ENCODE results near the gene AZU1.

DNA sequence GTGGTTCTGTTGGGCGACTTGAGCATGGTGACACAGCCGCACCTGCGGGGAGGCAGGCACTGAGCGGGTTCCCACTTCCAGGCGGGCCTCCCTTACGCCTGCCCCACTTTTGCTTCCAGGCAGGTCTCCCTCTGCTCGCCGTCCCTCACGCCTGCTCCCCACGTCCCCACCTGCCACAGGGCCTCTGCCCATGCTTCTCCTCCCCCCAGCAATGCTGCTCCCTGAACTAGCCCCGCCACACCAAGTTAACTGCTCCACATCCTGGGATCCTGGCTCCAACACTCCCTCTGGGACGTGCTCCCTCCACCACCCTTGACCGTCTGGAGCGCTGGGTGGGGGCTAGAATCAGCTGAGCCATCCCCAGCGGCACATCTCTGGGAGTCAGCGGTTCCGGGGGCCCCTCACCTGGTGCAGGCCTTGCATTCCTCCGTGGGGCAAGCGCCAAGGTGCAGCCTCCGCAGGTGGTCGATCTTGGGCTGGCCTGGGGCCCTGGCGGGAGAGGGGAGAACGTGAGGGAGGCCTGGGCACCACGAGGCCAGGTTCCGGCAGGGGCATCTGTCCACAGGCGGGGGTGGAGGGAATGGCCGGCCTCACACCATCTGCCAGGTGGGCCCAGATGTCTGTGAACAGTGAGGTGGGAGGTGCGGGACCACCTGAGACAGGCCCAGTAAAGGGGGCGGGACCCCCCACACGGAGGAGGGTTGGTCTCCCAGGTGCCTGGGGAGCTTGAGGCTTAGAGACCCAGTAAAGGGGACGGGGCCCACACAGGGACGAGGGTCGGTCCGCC is 41.0 kb downstream of the AZU1 start:
- TF ChIP-seq, protein P1, sequence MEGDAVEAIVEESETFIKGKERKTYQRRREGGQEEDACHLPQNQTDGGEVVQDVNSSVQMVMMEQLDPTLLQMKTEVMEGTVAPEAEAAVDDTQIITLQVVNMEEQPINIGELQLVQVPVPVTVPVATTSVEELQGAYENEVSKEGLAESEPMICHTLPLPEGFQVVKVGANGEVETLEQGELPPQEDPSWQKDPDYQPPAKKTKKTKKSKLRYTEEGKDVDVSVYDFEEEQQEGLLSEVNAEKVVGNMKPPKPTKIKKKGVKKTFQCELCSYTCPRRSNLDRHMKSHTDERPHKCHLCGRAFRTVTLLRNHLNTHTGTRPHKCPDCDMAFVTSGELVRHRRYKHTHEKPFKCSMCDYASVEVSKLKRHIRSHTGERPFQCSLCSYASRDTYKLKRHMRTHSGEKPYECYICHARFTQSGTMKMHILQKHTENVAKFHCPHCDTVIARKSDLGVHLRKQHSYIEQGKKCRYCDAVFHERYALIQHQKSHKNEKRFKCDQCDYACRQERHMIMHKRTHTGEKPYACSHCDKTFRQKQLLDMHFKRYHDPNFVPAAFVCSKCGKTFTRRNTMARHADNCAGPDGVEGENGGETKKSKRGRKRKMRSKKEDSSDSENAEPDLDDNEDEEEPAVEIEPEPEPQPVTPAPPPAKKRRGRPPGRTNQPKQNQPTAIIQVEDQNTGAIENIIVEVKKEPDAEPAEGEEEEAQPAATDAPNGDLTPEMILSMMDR (IDR thresholded peaks at IDR 0.05): no peak
- TF ChIP-seq, protein P2, sequence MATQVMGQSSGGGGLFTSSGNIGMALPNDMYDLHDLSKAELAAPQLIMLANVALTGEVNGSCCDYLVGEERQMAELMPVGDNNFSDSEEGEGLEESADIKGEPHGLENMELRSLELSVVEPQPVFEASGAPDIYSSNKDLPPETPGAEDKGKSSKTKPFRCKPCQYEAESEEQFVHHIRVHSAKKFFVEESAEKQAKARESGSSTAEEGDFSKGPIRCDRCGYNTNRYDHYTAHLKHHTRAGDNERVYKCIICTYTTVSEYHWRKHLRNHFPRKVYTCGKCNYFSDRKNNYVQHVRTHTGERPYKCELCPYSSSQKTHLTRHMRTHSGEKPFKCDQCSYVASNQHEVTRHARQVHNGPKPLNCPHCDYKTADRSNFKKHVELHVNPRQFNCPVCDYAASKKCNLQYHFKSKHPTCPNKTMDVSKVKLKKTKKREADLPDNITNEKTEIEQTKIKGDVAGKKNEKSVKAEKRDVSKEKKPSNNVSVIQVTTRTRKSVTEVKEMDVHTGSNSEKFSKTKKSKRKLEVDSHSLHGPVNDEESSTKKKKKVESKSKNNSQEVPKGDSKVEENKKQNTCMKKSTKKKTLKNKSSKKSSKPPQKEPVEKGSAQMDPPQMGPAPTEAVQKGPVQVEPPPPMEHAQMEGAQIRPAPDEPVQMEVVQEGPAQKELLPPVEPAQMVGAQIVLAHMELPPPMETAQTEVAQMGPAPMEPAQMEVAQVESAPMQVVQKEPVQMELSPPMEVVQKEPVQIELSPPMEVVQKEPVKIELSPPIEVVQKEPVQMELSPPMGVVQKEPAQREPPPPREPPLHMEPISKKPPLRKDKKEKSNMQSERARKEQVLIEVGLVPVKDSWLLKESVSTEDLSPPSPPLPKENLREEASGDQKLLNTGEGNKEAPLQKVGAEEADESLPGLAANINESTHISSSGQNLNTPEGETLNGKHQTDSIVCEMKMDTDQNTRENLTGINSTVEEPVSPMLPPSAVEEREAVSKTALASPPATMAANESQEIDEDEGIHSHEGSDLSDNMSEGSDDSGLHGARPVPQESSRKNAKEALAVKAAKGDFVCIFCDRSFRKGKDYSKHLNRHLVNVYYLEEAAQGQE (IDR thresholded peaks at IDR 0.05; ENCODE audit: insufficient read depth in 1 of 2, low read depth in 2 of 2, low read length in 1 of 2): no peak
